NCI-H82 treated with DMSO at 0.1 percent for 48 hours (cell line): ENCODE results near the gene NPY2R.

ENCODE experiments used
- DNase-seq: peaks from one replicate; lab custom pipeline; 2025; ENCODE audit not compliant: unreplicated experiment; lab: John Stamatoyannopoulos, UW

The NPY2R gene

DNA sequence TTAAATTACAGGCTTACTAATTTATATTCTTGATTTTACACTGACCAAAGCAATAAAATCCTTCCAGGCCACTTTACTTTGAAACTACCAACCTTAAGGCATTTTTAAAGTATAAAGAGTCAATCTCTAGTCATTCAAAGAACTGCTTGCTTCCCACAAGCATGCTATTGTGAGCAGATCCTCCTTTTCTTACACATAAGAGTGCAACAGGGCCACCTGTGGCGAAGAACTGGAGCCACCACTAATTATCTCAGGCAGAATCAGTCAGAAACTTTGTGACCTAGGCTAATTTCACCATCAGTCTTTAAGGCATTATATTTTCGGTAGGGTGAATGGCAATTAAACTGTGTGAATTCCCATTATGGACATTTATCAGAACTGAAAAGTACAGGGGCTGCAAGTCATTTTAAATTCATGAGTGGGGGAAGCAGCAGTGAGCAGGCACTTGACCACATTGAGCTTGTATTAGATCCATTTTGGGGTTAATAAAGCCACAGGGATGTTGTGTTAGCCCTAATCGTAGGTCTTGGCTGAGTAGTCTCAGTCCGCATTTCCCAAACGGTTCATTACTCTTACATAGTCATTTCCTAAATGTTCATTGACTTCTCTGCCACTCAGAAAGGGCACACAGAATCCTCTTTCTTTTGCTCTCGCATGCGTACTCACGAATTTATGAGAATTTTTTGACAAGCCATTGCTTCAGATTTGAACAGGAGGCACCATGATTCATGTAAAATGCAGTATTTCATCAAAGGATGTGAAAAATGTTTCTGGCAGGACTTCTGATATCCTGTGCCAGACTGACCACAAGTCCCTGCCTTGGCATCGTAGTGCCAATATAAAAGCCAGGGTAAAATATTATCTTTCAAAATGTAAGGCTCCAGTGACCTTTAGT is 39.8 kb downstream of the NPY2R start:
- no peak for DNase-seq

DNA sequence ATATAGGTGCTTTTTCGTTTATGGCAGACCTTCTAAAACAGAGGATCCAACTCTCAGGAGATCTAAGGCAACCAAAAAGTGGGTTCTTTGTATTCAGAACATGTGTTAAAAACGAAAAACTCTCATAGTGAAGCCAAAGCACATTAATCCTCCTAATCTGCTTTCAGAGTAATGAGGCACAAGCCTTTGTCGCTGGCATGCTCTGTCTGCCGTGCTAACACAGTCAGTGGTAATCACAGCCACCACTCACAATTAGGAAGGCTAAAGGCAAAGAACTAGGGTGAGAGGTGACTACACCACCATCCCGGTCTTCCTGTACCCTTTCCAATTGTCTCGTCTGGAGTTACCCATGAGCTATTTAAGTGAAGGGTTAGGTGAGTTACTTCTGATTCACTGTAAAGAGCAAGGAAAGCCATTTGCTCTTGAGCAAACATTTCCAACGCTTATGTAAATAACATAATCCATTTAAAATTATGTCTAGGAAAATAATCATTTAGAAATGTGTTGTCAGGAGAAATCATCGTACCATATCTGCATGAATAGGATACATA is 40.7 kb downstream of the NPY2R start:
- DNase-seq, result peak; percentile 33

DNA sequence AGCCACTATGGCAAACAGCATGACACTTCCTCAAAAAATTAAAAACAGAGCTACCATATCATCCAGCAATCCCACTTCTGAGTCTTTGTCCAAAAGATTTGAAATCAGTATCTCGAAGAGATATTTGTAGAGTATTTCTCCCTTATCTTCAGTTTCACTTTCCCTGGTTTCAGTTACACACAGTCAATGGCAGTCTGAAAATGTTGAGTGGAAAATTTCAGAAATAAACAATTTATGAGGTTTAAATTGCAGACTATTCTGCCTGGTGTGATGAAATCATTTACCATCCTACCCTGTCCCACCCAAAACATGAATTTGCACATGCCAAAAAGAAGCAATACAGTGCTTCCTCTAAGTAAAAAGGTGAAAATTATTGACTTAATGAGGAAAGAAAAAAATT is 43.9 kb downstream of the NPY2R start:
- no peak for DNase-seq

DNA sequence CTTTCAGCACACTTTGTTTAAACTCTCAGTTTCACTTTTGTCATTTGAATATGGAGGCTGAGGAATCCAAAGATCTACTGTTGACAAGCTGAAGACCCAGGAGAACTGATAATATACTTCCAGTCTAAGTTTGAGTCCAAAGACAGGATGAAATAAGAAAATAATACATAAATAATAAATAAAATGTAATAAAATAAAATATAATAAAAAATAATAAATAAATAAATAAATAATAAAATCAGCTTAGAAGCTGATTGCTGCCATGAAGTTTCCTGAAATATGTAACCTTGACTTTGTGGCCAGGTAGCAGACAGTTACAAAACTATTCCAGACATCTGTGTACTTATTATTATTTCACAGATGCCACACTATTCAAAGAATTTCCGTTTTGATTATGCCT is 55.0 kb downstream of the NPY2R start:
- DNase-seq, result no peak

DNA sequence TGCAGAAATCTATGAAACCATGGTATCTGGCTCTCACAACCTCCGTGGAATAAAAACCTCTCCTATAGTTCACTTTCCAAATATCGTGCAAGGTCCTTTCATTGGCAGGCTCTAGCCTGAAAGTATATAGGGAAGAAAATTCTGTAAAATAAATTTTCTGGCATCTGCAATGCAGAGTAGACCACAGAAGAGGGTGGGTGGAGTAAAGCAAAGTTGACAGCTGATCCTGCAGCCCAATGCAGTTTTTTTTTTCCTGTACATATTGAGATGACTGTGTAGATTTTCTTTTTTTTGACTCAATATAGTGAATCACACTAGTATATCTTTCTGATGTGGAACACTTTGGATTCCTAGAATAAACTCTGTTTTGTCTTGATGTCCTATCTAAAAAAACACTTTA is 56.7 kb downstream of the NPY2R start:
- no peak for DNase-seq
